Mesothelial cell of epicardium (in vitro differentiated cells): ENCODE measurements around the gene SHISA9. TPM values are rescaled to one million over a fixed set of nuclear protein-coding genes. Genes with fewer than 3 reads are reported as not detected.

Source experiments
- DNase-seq, 2 experiments: peaks; one replicate each; pipeline ENCODE4 v3.0.0; 2021; ENCODE audit warnings: low spot score in 2 of 2; ENCODE audit not compliant: unreplicated experiment in 2 of 2
- H3K27ac Mint-ChIP-seq: 2 replicates; pipeline ENCODE4 v1.8.0; 2021; ENCODE audit warnings: mixed read lengths
- H3K27me3 Mint-ChIP-seq: 2 replicates; pipeline ENCODE4 v1.8.0; 2021; ENCODE audit warnings: low read depth, mixed read lengths
- H3K36me3 Mint-ChIP-seq: 2 replicates; pipeline ENCODE4 v1.8.0; 2021; ENCODE audit warnings: mixed read lengths
- H3K4me1 Mint-ChIP-seq: 2 replicates; pipeline ENCODE4 v1.8.0; 2021; ENCODE audit warnings: mixed read lengths
- H3K4me3 Mint-ChIP-seq: 2 replicates; pipeline ENCODE4 v1.8.0; 2021; ENCODE audit warnings: mild to moderate bottlenecking, moderate library complexity, mixed read lengths
- H3K9me3 Mint-ChIP-seq: 2 replicates; pipeline ENCODE4 v1.8.0; 2021; ENCODE audit warnings: mixed read lengths
- CTCF ChIP-seq: fragments of 200-600 bp; sonication (generic); IDR thresholded peaks from one replicate; pipeline ENCODE4 v1.5.0; 2021; ENCODE audit warnings: antibody characterized with exemption; ENCODE audit not compliant: unreplicated experiment
- total RNA-seq: library from RNA; stranded (reverse); gene quantifications from 3 replicates; pipeline ENCODE4 v1.2.1, GENCODE V29; 2021

The SHISA9 gene
- total RNA-seq, 1 donor from 2014 or later, result 0.04 TPM

DNA sequence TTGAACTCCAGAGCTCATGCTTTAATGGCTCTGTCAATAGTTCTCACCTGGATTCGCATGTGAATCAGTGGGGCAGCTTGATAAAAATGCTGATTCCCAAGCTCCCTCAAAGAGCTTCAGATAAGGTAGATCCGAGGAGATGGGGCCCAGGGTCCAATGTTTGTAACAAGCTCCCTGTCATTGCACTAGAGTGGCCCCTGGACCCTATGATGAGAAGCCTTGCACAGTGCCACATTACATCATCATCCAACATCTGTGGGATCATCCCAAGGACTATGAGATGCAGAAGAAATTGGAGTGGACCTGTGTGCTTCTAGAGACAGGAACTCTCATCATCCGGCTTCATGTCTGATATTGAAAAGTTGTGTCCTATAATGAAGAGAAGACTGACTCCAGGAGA, 340.8 kb downstream of the SHISA9 start:
- TF ChIP-seq CTCF, result no peak
- Mint-ChIP-seq H3K4me1 (no peaks in the 10 kb centered on the region), H3K27me3 (no peaks in the 10 kb centered on the region), H3K27ac (no peak overlapping the region), H3K4me3 (no peak overlapping the region), H3K36me3 (no peaks in the 10 kb centered on the region), H3K9me3 (peaks cover 3% of the 10 kb centered on the region)
- DNase-seq, result no peak

DNA sequence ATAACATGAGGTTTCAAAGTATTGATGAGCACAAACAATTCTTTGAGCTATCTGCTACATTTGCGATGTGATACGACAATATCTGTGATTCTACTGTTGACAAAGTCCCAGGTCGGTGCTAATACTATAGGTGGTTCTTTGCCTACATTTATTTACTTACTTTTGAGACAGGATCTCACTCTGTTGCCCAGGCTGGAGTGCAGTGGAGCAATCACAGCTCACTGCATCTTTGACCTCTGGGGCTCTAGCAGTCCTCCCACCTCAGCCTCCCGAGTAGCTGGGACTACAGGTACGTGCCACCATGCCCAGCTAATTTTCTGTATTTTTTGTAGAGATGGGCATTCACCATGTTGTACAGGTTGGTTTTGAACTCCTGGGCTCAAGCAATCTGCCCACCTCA, 343.4 kb downstream of the SHISA9 start:
- no peak for DNase-seq
- H3K4me1 Mint-ChIP-seq, result no peaks in the 10 kb centered on the region
- H3K27me3 Mint-ChIP-seq, result no peaks in the 10 kb centered on the region
- no peak overlapping the region for H3K27ac Mint-ChIP-seq
- H3K4me3 Mint-ChIP-seq, result no peak overlapping the region
- H3K36me3 Mint-ChIP-seq, result no peaks in the 10 kb centered on the region
- H3K9me3 Mint-ChIP-seq, result no peaks in the 10 kb centered on the region
- TF ChIP-seq CTCF, result no peak

DNA sequence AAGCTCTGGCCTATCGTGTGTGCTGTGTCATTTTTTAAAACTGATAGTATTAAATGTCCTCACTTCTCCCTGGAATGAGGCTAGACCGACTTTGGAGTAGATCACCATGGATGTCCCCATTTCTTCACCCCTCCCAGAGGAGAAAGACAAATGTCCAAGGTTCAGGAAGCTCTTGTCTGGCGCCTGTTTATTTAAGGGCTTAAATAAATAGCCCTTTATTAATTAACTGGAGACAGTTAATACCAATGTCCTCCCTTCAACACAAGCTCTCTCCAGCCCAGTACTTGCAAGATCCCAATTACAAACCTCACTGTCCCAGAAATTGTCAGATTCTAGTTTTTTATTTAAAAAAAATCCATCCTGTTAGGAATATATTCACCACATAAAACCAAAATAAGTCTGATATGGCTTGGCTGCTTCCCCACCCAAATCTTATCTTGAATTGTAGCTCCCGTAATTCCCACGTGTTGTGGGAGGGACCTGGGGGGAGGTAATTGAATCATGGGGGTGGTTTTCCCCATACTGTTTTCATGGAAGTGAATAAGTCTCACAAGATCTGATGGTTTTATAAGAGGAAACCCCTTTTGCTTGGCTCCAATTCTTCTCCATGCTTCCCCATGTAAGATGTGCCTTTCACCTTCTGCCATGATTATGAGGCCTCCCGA, 344.4 kb downstream of the SHISA9 start:
- Mint-ChIP-seq H3K9me3 (no peaks in the 10 kb centered on the region), H3K36me3 (no peaks in the 10 kb centered on the region)
- TF ChIP-seq CTCF, result no peak

GRCh38 chr16:13254998-13255614, 353.7 kb downstream of the SHISA9 start:
- Mint-ChIP-seq H3K27me3 (no peaks in the 10 kb centered on the region), H3K36me3 (no peaks in the 10 kb centered on the region), H3K9me3 (peaks cover 7% of the 10 kb centered on the region), H3K27ac (no peak overlapping the region), H3K4me3 (no peak overlapping the region), H3K4me1 (no peaks in the 10 kb centered on the region)
- TF ChIP-seq CTCF, result no peak
- no peak for DNase-seq

More for the DNA sequence above, 344.4 kb downstream of the SHISA9 start:
- Mint-ChIP-seq H3K27ac (no peak overlapping the region), H3K27me3 (no peaks in the 10 kb centered on the region), H3K4me1 (no peaks in the 10 kb centered on the region), H3K4me3 (no peak overlapping the region)
- no peak for DNase-seq

GRCh38 chr16:13262270-13263090, 361.1 kb downstream of the SHISA9 start:
- Mint-ChIP-seq H3K9me3 (peaks cover 17% of the 10 kb centered on the region), H3K27ac (no peak overlapping the region), H3K4me3 (no peak overlapping the region), H3K27me3 (peaks cover 18% of the 10 kb centered on the region), H3K36me3 (no peaks in the 10 kb centered on the region), H3K4me1 (no peaks in the 10 kb centered on the region)
- TF ChIP-seq CTCF, result no peak
- no peak for DNase-seq
